Activated T-cell treated with anti-CD3 and anti-CD28 coated beads, Interleukin-2, amount 50 U/mL, for 48 hours (primary cell): ENCODE measurements around the gene SPATA2.
"Not testable (repeated sequence)": the region's sequence is repeated elsewhere in the genome, so short reads cannot be mapped to it uniquely, and the experiment has no call there.

ENCODE experiments used
- DNase-seq, 2 experiments: peaks; one replicate each; pipeline ENCODE4 v3.0.0-alpha.2; 2020

The SPATA2 gene, protein sequence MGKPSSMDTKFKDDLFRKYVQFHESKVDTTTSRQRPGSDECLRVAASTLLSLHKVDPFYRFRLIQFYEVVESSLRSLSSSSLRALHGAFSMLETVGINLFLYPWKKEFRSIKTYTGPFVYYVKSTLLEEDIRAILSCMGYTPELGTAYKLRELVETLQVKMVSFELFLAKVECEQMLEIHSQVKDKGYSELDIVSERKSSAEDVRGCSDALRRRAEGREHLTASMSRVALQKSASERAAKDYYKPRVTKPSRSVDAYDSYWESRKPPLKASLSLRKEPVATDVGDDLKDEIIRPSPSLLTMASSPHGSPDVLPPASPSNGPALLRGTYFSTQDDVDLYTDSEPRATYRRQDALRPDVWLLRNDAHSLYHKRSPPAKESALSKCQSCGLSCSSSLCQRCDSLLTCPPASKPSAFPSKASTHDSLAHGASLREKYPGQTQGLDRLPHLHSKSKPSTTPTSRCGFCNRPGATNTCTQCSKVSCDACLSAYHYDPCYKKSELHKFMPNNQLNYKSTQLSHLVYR

DNA sequence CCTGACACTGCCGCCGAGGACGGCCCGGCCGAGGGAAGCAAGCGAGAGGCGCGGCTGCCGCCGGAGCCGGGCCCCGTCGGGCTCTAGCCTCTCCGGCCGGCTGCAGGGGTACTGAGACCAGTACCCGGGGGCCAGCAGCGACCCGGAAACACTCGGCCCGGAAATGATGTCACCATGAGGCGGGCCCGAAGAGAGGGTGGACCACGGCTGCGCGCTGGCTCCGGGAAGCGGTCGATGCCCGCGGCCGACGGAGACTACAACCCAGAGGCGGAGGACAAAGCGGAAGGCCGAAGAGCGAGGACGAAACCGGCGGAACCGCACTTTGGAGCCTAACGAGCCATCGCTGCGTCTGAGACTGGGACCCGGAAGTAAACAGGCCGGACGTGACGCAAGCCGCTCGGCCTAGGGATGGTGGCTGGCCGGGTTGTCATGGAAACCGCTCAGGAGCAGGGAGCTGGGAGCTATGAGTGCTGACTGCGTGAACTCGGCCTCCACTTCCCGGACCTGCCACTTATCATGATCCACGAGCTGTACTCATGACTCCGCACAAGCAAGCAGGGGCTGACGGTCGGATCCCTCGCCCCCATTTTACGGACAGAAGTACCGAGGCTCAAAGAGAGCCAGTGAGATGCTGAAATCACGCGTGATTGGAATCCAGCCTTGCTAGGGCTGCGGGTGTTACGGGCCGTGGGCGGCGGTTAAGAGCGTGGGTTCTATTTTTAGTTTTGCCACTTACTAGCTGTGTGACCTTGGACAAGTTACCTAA lies at the start of gene SPATA2:
TSS of gene SPATA2 (minus strand) at position 150 of the 766 bp plus-strand sequence. CDS start 7,039 bp downstream, outside the sequence.
- DNase-seq = peak; percentile 93 to 95

DNA sequence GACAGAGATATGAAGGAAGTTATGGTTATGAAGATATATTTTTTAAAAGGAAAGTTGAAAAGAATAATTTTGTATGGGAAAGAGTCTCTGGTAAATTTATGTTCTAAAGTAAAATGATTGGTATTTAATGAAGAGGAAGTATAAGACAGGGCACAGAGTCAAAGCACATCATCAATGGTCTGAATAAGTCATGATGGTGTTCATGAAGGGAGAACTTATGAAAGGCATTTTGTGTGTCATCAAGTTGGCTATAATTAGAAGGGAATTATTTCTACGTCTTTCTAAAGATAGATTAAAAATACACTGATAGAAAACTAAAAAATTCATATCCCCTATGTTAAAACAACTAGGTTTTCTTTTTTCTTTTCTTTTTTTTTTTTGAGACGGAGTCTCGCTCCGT lies 46.1 kb upstream of the SPATA2 start:
- no peak for DNase-seq

DNA sequence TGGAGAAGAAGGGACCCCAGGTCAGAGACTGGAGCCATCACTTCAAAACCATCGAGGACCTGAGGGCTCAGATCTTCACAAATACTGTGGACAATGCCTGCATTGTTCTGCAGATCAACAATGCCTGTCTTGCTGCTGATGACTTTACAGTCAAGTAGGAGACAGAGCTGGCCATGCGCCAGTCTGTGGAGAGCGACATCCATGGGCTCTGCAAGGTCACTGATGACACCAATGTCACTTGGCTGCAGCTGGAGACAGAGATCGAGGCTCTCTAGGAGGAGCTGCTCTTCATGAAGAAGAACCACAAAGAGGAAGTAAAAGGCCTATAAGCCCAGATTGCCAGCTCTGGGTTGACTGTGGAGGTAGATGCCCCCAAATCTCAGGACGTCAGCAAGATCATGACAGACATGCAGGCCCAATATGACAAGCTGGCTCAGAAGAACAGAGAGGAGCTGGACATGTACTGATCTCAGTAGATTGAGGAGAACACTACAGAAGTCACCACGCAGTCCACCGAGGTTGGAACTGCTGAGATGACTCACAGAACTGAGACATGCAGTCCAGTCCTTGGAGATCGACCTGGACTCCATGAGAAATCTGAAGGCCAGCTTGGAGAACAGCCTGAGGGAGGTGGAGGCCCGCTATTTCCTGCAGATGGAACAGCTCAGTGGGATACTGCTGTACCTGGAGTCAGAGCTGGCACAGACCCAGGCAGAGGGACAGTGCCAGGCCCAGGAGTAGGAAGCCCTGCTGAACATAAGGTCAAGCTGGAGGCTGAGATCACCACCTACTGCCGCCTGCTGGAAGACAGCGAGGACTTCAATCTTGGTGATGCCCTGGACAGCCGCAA lies 42.0 kb upstream of the SPATA2 start:
- DNase-seq = not testable (repeated sequence)

DNA sequence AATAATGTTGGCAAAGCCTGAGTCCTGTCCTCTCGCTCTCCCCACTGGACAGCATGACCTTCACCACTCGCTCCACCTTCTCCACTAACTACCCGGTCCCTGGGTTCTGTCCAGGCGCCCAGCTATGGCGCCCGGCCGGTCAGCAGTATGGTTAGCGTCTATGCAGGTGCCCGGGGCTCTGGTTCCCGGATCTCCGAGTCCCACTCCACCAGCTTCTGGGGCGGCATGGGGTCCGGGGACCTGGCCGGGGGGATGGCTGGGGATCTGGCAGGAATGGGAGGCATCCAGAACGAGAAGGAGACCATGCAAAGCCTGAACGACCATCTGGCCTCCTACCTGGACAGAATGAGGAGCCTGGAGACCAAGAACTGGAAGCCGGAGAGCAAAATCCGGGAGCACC lies 41.4 kb upstream of the SPATA2 start:
- no peak for DNase-seq

DNA sequence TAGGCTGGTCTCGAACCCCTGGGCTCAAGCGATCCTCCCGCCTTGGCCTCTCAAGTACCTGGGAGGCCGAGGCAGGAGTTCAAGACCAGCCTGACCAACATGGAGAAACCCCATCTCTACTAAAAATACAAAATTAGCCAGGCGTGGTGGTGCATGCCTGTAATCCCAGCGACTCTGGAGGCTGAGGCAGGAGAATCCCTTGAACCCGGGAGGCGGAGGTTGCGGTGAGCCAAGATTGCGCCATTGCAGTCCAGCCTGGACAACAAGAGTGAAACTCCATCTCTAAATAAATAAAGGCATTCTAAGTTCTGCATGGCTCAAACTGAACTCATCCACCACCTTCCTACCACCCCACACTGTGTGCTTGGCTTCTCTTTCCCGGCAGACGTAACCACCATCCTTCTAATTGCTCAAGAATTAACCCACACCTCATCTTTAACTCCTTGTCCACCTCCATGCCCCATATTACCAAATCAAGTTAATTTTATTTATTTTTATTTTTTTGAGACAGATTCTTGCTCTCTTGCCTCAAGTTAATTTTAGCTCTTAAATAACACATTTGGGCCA lies 40.6 kb upstream of the SPATA2 start:
- DNase-seq = not testable (repeated sequence)

DNA sequence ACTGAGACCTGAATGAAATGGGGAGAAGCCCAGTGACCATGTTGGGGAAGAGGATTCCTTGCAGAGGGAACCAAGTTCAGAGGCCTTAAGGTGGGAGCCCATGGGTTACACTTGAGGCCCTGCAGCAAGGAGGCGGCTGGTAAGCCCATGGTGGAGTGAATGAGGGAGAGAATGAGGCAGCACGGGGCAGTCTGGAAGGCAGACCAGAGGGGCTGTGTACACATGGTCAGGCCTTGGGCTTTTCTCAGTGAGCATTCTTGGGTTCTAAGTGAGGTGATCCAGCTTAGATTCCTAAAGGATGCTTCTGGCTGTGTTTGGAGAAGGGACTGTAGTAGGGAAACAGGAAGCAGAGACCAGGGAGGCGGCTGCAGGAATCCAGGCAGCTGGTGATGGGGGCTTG lies 39.8 kb upstream of the SPATA2 start:
- no peak for DNase-seq

DNA sequence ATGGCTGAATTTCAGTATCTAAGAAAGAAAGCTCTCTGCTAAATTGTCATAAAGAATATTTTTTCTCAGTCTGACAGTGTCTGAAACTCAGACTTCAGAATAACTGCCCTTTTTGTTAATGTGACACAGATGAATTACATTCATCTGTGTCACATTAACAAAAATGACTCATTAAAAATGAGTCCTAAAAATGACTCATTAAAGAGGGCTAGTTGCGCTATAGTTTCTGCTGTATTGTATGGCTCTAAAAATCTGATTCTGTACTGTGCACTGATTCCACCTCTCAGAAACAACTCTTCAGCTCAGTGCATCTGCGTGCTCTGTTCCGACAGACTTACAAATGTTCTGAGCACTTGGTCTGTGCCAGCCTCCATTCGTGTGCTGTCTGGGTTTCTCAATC lies 35.8 kb upstream of the SPATA2 start:
- DNase-seq = no peak

DNA sequence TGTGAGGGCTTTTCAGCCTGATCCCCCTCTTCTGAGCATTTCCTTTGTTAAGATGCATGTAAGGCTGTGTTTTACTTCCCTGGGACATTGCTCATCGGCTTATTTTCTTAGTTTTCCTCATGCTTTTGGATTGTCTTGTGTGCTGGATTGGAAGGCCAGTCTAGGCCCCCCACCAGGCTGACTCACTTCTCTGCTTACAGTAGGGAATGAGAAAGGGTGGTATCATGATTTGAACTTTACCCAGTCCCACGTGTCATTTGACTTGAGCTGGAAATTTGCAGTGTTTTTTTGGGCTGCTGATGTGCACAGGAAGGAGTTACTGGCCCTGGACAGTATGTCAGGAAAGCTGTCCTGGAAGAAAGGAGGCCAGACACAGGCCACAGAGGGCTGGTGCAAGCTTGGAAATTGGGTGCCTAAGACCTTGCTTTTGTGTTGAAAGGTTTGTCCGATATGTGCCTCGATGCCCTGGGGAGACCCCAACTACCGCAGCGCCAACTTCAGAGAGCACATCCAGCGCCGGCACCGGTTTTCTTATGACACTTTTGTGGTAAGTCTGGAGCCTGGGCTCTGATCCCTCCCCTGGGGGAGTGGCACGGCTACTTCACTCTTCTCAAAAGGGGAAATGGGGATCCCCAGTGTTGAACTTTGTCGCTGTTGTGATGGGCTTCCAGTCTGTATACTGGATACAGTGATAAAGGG lies 33.6 kb upstream of the SPATA2 start:
- no peak for DNase-seq

DNA sequence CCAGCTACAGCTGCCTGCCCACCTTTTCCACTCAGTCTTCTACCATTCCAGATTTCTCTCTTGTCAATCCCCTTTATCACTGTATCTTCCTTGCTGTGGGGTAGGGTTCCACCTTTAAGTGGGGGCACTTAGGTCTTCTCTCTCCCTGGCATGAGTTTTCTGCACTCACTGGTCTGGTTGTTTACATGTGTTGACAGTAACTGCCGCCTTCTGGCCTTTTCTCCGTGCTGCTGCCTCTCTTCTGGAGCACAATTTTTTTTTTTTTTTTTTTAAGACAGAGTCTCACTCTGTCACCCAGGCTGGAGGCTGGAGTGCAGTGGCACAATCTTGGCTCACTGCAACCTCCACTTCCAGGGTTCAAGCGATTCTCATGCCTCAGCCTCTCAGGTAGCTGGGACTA lies 32.8 kb upstream of the SPATA2 start:
- no peak for DNase-seq

DNA sequence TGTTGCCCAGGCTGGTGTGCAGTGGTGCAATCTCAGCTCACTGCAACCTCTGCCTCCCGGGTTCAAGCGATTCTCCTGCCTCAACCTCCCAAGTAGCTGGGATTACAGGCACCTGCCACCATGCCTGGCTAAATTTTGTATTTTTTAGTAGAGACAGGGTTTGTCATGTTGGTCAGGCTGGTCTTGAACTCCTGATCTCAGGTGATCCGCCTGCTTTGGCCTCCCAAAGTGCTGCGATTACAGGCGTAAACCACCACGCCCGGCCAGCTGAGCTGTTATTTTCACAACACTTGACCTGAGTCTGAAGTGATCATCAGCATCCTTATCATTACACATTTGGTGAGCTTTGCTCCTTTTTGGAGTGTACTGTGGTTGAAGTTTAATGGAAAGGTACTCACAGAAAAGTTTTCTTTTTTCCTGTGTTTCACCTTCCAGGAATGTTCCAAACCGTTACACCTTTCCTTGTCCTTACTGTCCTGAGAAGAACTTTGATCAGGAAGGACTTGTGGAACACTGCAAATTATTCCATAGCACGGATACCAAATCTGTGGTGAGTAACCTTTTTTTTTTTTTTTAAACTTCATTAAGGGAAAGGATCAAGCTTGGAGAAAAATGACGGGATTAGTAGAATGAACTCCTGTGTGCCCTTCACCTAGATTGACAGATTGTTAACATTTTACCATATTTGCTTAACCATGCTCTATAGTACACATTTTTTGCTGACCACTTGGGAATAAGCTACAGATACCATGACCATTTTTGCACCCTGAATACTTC lies 30.6 kb upstream of the SPATA2 start:
- DNase-seq = no peak

DNA sequence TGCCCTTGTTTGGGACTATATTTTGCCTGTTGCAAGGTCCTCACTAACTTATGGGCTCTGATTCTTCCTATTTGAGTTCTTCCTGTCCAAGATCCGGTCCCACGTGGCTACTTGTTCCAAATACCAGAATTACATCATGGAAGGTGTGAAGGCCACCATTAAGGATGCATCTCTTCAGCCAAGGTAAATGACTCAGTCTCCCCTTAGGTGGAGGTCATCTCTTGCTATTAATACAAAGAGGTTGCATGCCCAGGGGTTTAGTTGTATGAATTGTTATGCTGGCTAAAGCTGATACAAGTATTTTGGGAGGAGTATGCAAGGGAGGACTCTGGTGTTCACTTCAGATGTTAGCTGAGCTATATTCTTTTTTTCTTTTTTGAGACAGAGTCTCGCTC lies 30.0 kb upstream of the SPATA2 start:
- no peak for DNase-seq

DNA sequence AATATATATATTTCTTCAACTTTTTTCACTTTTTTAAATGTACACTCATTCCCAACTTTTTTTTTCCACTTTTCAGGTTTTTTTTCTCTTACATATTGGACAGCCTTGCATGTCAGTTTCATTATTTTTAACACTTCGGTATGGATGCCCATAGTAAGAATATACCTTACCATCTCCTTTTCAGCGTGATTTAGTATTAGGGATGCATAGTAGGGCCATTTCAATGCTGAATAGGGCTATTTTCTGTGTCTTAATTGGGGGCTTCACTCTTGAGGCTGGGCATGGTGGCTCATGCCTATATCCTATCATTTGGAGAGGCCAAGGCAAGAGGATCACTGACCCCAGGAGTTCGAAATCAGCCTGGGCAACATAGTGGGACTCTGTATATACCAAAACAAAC lies 27.6 kb upstream of the SPATA2 start:
- no peak for DNase-seq

DNA sequence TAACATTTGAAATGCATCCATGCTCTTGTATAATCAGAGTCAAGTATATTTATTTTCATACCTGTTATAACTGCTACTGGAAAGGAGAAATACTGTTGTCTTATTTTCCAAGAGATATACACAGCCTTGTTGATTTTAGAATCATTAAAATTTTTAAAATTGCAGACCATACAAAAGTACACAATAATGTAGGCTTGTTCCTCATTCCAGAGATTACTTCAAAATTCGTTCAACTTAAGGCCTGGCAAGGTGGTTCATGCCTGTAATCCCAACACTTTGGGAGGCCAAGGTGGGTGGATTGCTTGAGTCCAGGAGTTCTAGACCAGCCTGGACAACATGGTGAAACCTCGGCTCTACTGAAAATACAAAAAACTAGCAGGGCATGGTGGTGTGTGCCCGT lies 27.0 kb upstream of the SPATA2 start:
- no peak for DNase-seq

DNA sequence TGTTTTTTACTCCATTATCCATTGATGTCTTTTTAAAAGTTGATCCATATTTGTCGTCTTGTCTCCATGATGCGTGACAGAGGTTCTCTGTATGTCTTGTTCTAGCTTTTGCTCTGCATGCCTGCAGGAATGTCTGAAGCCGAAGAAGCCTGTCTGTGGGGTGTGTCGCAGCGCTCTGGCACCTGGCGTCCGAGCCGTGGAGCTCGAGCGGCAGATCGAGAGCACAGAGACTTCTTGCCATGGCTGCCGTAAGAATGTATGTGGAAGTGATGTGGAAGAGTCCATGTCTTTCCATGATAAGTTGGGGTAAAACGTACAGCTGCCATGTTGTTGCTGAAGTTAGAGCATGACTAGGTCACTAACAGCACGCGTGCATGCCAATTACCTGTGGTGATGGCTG lies 26.1 kb upstream of the SPATA2 start:
- no peak for DNase-seq

DNA sequence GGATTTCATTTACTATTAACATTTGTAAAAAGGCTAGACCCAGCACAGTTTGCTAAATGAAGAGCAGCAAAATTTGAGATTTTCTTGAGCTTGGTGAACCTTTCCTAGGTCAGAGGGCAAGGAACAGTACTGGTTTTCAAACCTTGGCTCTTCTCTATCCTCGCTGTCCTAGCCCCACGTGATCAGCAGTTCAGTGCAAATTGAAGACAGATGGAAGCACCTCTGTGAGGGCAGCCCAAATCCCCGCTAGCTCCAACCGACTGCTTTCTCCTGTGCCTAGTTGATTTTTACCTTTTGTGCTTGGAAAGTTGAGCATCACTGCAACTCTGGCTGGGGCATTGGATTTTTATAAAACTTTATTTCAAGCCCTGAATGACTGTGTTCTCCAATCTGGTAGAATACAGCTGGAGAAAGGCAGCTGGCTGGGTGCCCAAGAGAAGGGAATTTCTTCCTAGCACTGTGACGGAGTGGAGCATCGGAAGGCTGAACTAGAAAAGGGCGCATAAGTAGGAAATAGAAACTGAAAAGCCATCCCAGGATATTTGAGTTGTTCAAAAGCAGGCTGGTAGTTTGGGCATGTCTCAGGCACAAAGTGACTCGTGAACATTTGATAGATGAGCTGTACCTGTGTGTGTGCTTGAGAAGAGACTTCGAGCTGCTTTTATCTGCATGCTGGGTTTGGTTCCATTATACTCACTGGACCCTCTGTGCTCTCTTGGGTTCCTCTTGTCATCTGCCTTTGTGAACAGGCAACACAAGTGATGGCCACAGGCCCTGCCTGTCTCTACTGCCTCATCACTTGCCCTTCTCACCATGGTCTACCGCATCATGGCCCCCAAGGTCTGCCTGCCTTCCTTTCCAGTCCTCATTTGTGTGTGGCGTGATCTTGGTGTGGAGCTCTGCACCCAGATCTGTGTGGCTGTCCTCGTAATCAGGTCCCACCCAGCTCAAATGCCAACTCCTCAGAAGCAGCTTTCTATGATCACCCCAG lies 23.1 kb upstream of the SPATA2 start:
- DNase-seq = no peak

DNA sequence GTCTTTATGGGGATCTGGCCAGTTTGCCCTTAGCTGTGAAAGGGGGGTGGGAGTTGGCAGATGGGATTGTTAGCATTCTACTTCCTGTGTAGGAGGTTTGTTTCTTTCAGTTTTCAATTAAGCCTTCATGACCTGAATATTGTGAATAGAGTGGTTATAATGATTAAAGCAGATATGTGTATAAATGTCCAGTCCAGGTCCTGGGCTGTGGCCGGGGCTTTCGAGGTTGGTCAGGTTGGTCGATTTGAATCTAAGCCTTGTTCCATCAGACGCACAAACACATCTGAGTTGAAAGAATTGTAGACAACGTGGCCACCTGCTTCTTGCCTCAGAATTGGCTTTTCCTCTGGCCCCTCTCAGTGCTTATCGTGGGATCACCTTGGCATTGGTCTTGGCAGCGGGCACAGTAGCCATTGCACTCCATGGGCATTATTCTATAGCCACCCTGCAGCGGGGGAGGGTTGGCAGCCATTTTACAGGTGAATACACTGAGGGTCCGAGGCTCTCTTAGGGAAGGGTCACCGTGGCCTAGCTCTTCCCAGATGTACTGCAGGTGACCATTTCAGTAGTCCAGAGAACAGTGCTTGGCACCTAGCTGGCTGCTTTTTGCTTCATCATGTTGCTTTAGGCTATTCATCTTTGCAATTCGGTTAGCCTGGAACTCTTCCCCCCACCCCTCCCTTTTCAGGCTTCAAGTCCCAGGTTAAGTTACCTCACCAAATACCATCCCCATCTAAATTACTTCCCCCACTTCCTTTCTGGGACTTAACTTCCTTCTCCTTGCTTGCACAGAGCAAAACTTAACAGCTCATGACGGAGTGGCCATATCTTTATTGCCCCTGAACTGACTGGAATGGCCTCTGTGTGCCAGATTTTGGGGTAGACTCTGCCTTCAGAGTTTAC lies 21.9 kb upstream of the SPATA2 start:
- DNase-seq = no peak

DNA sequence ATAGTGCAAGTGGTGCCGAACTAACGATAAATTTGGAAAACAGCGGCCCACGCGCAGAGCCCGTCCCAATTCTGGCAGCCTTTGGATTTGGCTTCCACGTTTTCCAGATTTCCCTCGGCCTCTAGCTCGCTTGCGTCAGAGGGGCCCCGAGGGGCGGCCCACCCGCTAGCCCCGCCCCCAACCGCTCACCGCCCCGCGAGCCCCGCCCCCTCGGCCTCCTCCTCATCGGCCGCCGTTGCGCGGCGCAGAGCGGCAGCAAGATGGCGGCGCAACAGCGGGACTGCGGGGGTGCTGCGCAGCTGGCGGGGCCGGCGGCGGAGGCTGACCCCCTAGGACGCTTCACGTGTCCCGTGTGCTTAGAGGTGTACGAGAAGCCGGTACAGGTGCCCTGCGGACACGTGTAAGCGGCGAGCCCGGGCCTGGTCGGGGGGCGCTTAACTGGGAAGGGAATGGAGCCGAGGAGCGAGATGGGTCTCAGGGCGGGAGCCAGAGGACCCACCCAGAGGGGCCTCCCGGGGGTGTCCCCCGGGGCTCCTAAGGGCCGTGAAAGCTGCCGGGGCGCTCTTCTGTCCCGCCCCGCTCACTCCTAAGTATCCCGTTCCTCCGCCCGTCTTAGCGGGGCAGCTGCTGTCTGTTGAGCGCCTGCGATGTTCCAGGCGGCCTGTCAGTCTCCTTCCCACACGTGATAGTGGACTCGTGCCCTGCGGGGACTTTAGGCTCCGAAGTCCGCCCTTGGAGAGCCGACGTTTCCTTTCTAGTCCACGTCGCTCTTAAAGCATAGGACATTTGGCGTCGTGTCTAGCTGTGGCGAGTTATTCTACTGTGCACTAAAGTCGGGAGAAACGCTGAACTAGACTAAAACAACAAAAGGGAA lies 21.1 kb upstream of the SPATA2 start, which contains the start of gene RNF114:
TSS of gene RNF114 (plus strand) at position 245 of the 874 bp plus-strand sequence. CDS start at position 261, 16 bp downstream.
- DNase-seq = peak; percentile 92 to 95

DNA sequence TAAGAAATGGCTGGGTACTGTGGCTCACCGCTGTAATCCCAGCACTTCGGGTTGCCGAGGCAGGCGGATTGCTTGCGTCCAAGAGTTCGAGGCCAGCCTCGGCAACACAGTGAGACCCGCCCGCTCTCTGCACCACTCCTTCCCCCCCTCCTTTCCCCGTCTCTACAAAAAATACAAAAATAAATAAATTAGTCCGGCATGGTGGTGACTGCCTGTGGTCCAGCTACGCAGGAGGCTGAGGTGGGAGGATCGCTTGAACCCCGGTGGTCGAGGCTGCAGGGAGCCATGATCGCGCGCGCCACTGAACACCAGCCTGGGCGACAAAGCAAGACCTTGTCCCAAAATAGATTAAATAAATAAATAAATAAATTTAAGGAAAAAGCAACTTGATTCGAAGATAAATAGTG lies 20.4 kb upstream of the SPATA2 start:
- DNase-seq = no peak
